Retinal pigment epithelial cell (primary cell): ENCODE measurements around the gene DSCAML1.

Experiments used
- DNase-seq: peaks from one replicate; pipeline ENCODE4 v3.0.0-alpha.2; 2010; ENCODE audit warnings: low read depth
- H3K4me3 ChIP-seq: 2 replicates; pipeline ENCODE4 v1.5.1; 2011; ENCODE audit warnings: mild to moderate bottlenecking, low read length, control low read depth, moderate library complexity
- CTCF ChIP-seq: conservative IDR thresholded peaks from 2 replicates; pipeline ENCODE4 v1.5.1; 2011; ENCODE audit warnings: low read depth, low read length, control low read depth, inconsistent platforms

Gene DSCAML1

GRCh38 chr11:117691516-117691915 lies 105.5 kb downstream of the DSCAML1 start:
- DNase-seq = no peak
- no peak for TF ChIP-seq CTCF
- no peak overlapping the region for H3K4me3 ChIP-seq

GRCh38 chr11:117691218-117691514 lies 105.8 kb downstream of the DSCAML1 start:
- no peak overlapping the region for H3K4me3 ChIP-seq
- no peak for DNase-seq
- TF ChIP-seq CTCF = no peak

- TF ChIP-seq CTCF = no peak
- DNase-seq = no peak
- no peak overlapping the region for H3K4me3 ChIP-seq
Observed at GRCh38 chr11:117690484-117691217, 106.4 kb downstream of the DSCAML1 start.

GRCh38 chr11:117688255-117688797 lies 108.7 kb downstream of the DSCAML1 start:
- no peak for TF ChIP-seq CTCF
- no peak overlapping the region for H3K4me3 ChIP-seq
- DNase-seq = no peak

- DNase-seq = no peak
- no peak for TF ChIP-seq CTCF
- no peak overlapping the region for H3K4me3 ChIP-seq
Observed at GRCh38 chr11:117687776-117688175, 109.2 kb downstream of the DSCAML1 start.

GRCh38 chr11:117686711-117687110 lies 110.3 kb downstream of the DSCAML1 start:
- TF ChIP-seq CTCF = no peak
- H3K4me3 ChIP-seq = no peak overlapping the region
- DNase-seq = no peak

- no peak overlapping the region for H3K4me3 ChIP-seq
- no peak for DNase-seq
- no peak for TF ChIP-seq CTCF
Observed at GRCh38 chr11:117685566-117685965, 111.5 kb downstream of the DSCAML1 start.
